Osteoblast (primary cell): ENCODE data around the gene CTBP2. TPM values are rescaled to one million over a fixed set of nuclear protein-coding genes. Genes with fewer than 3 reads are reported as not detected.

Experiments used
- DNase-seq: peaks from one replicate; pipeline ENCODE4 v3.0.0; 2011; ENCODE audit warnings: low spot score, mixed read lengths; ENCODE audit not compliant: insufficient read length; ENCODE audit errors: missing footprints
- H2AFZ ChIP-seq: 2 replicates; pipeline ENCODE4 v1.6.0; 2011; ENCODE audit warnings: mild to moderate bottlenecking, low read length
- H3K27ac ChIP-seq: 2 replicates; pipeline ENCODE4 v1.5.1; 2011; ENCODE audit warnings: mild to moderate bottlenecking, low read depth, low read length, moderate library complexity
- H3K27me3 ChIP-seq: 2 replicates; pipeline ENCODE4 v1.6.0; 2012; ENCODE audit warnings: mild to moderate bottlenecking, control low read depth, inconsistent platforms, low read length, moderate library complexity; ENCODE audit not compliant: insufficient read depth
- H3K36me3 ChIP-seq: 2 replicates; pipeline ENCODE4 v1.5.1; 2011; ENCODE audit warnings: mild to moderate bottlenecking, low read length, control low read depth, moderate library complexity; ENCODE audit not compliant: insufficient read depth
- H3K4me1 ChIP-seq: 2 replicates; pipeline ENCODE4 v1.5.1; 2011; ENCODE audit warnings: mild to moderate bottlenecking, low read length, control low read depth, moderate library complexity; ENCODE audit not compliant: insufficient read depth
- H3K4me2 ChIP-seq: 2 replicates; pipeline ENCODE4 v1.6.0; 2011; ENCODE audit warnings: mild to moderate bottlenecking, low read length; ENCODE audit not compliant: insufficient read depth
- H3K4me3 ChIP-seq: fragments of 200-600 bp; sonication (generic); 3 replicates; pipeline ENCODE4 v1.5.1; 2012; ENCODE audit warnings: mild to moderate bottlenecking, low read length, inconsistent platforms; ENCODE audit not compliant: insufficient read depth
- H3K79me2 ChIP-seq: 2 replicates; pipeline ENCODE4 v1.6.0; 2012; ENCODE audit warnings: mild to moderate bottlenecking, low read length, control low read depth, inconsistent platforms; ENCODE audit not compliant: insufficient read depth
- H3K9me3 ChIP-seq: 2 replicates; pipeline ENCODE4 v1.5.1; 2011; ENCODE audit warnings: low read depth, low read length, control low read depth
- H4K20me1 ChIP-seq: 2 replicates; pipeline ENCODE4 v1.6.0; 2012; ENCODE audit warnings: mild to moderate bottlenecking, low read length, control low read depth; ENCODE audit not compliant: insufficient read depth
- CTCF ChIP-seq: IDR thresholded peaks from 2 replicates; pipeline ENCODE4 v1.5.1; 2011; ENCODE audit warnings: mild to moderate bottlenecking, low read depth, low read length, moderate library complexity; ENCODE audit errors: extremely low read depth
- total RNA-seq: library from RNA; depleted of rRNA; stranded (reverse); fragments of >200 nt; gene quantifications from 2 replicates; pipeline ENCODE4 v1.2.3, GENCODE V29; 2012

The CTBP2 gene
- total RNA-seq, 1 donor = 65.9 TPM

DNA sequence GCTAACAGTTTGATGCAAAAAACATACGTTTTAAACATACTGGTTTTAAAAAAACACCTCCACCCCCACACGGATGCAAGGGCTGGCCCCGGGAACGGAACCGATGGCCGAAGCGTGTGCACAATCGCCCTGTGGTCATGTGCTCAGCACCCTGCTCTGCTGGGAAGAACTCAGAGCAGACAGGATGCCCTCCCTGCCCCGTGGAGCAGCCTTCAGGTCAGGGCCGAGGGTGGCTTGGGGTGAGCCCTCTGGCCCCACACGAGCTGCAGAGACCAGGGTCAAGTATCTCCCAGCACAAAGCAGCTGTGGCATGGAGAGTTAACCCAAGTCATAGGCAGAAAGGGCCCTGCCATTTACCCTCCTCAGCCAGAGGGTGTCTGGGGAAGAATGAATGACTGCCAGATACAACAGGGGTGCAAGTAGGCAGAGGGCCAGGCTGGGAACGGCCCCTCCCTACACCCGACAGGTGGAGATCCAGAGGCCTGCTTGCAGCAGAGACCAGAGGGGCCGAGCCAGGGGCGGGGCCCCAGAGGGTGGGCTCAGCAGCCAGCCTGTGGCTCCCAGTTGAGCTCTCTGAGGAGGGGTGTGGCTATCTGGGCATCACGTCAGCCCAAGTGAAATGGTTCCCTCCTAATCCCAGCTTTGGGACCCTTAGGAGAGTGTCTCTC is 161.6 kb downstream of the CTBP2 start:
- H3K79me2 ChIP-seq = peaks cover 32% of the 10 kb centered on the region
- no peak overlapping the region for H3K4me3 ChIP-seq
- H3K36me3 ChIP-seq = peaks cover 59% of the 10 kb centered on the region
- no peaks in the 10 kb centered on the region for H3K27me3 ChIP-seq
- no peak for TF ChIP-seq CTCF
- no peaks in the 10 kb centered on the region for H3K9me3 ChIP-seq
- peak; percentile 77 for DNase-seq
- no peak overlapping the region for H2AFZ ChIP-seq
- H4K20me1 ChIP-seq = peaks cover 28% of the 10 kb centered on the region
- H3K4me1 ChIP-seq = peaks cover 22% of the 10 kb centered on the region
- H3K27ac ChIP-seq = peak overlapping the region; percentile 93
- H3K4me2 ChIP-seq = no peak overlapping the region

DNA sequence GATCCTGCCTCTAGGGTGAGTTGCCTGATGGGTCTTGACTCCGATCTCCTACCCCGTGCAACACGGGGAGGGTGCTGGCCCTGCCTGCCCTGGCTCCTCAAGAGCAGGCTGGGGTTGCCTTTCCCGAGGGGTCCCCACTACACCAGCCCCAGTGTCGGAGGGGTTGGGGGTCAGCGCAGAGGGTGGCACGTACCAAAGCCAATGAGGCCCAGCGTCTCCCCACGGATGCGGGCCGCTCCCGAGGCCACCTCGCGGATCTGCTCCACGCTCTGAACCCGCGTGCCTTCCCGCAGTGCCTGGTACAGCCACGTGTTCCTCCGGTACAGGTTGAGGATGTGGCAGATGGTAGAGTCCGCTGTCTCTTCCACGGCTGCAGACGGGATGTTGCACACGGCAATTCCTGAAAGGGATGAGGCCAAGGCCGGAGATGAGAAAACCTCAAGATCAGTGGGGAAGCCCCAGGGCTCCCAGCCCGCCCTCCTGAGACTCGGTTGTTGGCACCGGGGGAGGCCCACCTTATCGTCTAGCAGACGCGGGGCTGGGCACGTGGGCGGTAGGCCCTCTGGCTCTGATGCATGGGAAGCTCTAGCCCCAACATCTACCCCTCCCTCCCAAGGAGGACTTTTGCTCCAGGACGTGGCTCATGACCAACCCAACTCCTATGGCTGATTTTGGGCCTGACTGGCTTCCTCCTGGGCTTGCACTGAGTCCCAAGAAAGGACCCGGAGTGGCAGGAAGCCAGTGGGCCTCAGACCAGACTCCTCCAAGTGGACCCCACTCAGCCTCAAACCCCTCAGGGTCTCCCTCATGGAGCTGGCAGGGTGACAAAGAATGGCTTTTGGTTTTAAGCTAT is 162.4 kb downstream of the CTBP2 start:
- Histone ChIP-seq H3K79me2 (peaks cover 26% of the 10 kb centered on the region), H4K20me1 (peaks cover 27% of the 10 kb centered on the region), H3K9me3 (no peaks in the 10 kb centered on the region), H2AFZ (no peak overlapping the region), H3K27ac (peak overlapping the region; percentile 93), H3K4me2 (no peak overlapping the region), H3K36me3 (peaks cover 65% of the 10 kb centered on the region), H3K4me1 (peaks cover 22% of the 10 kb centered on the region), H3K27me3 (no peaks in the 10 kb centered on the region), H3K4me3 (no peak overlapping the region)
- DNase-seq = peak; percentile 76
- TF ChIP-seq CTCF = no peak

DNA sequence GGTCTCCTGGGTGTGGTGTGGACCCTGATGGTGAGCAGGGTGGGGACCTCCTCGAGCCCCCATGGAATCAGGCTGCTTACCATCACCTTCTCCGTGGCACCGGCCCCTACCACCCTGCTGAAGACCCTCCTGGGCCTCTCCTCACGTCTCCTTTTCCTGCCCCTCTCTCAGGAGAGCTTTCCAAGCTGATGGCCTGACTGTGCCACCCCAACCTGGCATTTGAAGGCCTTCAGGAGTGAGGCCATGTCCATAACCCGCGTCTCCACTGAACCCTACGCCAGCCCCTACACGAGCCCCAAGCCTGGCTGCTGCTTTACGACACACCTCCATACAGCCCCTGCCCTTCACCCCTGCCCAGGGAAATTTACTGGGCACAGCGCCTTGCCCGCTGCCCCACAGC is 163.1 kb downstream of the CTBP2 start:
- peaks cover 24% of the 10 kb centered on the region for H3K79me2 ChIP-seq
- peaks cover 22% of the 10 kb centered on the region for H3K4me1 ChIP-seq
- no peak overlapping the region for H3K27ac ChIP-seq
- no peak overlapping the region for H3K4me2 ChIP-seq
- no peak for TF ChIP-seq CTCF
- peaks cover 32% of the 10 kb centered on the region for H4K20me1 ChIP-seq
- no peaks in the 10 kb centered on the region for H3K27me3 ChIP-seq
- no peak overlapping the region for H3K4me3 ChIP-seq
- peak; percentile 47 for DNase-seq
- H3K36me3 ChIP-seq = peaks cover 64% of the 10 kb centered on the region
- H3K9me3 ChIP-seq = no peaks in the 10 kb centered on the region
- no peak overlapping the region for H2AFZ ChIP-seq

DNA sequence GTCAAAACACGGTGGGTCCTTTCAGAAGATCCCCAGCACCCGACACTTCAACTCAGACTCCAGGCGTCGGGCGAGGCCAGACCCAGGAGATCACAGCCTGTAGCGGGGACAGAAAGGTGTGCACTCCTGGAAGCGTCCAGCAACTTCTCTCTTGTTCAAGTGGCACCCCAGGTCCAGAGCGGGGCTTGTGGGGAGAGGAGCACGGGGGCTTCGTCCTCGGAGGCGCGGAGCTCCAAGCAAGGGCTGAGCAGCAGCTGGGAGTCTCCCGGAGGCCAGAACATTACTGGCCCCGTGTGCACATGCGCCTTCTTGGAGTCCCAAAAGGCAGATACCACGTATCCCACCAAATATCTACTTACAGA is 163.5 kb downstream of the CTBP2 start:
- Histone ChIP-seq H3K4me3 (no peak overlapping the region), H3K9me3 (no peaks in the 10 kb centered on the region), H3K36me3 (peaks cover 64% of the 10 kb centered on the region), H3K27ac (no peak overlapping the region), H3K4me1 (peaks cover 22% of the 10 kb centered on the region), H3K4me2 (no peak overlapping the region), H4K20me1 (peaks cover 34% of the 10 kb centered on the region), H3K79me2 (peaks cover 21% of the 10 kb centered on the region), H2AFZ (no peak overlapping the region), H3K27me3 (no peaks in the 10 kb centered on the region)
- TF ChIP-seq CTCF = no peak
- peak; percentile 82 for DNase-seq
